ENCODE data around the gene GAREM1. TPM values are rescaled to one million over a fixed set of nuclear protein-coding genes. Genes with fewer than 3 reads are reported as not detected.

The GAREM1 gene
- total and polyA plus RNA-seq, 9 of the 15 experiments (the other 6 are each of a cell fraction or from before 2014, with no cell fraction given), result 0.03 to 0.33 (median 0.07) TPM; not detected in 1

DNA sequence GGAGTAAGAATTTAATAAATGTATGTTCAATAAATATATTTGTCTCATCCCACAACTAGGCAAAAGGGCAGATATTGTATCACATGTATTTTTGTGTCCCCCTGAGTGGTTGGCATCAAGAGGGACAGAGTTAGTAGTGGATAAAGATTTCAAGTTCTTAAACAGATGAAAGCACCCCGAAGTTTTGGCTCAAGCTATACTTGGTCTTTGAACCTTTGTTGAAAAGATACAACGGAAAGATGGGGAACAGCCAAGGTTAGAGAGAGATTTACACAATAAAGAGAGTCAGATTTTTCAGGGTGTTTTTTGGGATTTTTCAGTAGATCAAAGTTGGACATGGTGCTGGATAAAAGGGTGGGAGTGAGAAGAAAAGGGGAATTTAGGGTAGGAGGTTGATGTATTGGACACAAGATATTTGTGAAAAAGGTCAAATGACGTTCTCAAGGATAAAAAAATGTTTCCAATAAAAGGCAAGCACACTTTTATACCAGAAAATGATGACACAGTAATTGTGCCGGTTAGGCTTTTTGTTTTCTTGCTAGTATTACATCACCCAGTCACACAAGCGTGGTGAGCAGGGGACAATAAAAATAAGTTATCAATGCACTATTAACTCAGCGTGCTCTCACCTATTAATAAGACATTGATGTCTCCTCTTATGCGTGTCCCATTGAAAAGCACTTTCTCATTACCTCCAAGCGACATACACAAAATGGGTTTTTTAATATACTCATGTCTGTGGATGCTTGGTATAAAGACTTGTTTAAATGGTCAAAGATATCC lies 221.3 kb downstream of the GAREM1 start (continued):
- TF ChIP-seq SIX5 (IDR thresholded peaks at IDR 0.05; ENCODE audit: borderline replicate concordance in 1 of 2, insufficient read depth in 1 of 2, low read depth in 1 of 2, low read length in 2 of 2), result no peak
- no peak for TF ChIP-seq TEAD1 (CRISPR knock-in tag; IDR thresholded peaks at IDR 0.05)
- TF ChIP-seq, protein P1, sequence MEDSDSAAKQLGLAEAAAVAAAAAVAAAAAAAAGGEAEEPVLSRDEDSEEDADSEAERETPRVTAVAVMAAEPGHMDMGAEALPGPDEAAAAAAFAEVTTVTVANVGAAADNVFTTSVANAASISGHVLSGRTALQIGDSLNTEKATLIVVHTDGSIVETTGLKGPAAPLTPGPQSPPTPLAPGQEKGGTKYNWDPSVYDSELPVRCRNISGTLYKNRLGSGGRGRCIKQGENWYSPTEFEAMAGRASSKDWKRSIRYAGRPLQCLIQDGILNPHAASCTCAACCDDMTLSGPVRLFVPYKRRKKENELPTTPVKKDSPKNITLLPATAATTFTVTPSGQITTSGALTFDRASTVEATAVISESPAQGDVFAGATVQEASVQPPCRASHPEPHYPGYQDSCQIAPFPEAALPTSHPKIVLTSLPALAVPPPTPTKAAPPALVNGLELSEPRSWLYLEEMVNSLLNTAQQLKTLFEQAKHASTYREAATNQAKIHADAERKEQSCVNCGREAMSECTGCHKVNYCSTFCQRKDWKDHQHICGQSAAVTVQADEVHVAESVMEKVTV (CRISPR knock-in tag; IDR thresholded peaks at IDR 0.05), result no peak
- TF ChIP-seq, protein P2, sequence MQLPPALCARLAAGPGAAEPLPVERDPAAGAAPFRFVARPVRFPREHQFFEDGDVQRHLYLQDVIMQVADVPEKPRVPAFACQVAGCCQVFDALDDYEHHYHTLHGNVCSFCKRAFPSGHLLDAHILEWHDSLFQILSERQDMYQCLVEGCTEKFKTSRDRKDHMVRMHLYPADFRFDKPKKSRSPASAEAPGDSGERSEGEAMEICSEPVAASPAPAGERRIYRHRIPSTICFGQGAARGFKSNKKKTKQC (CRISPR knock-in tag; IDR thresholded peaks at IDR 0.05), result no peak
- no peak for TF ChIP-seq PURB (CRISPR knock-in tag; IDR thresholded peaks at IDR 0.05; ENCODE audit: low read depth)
- TF ChIP-seq RNF2 (IDR thresholded peaks at IDR 0.05), result no peak
- no peak for TF ChIP-seq ZNF140 (CRISPR knock-in tag; IDR thresholded peaks at IDR 0.05)

DNA sequence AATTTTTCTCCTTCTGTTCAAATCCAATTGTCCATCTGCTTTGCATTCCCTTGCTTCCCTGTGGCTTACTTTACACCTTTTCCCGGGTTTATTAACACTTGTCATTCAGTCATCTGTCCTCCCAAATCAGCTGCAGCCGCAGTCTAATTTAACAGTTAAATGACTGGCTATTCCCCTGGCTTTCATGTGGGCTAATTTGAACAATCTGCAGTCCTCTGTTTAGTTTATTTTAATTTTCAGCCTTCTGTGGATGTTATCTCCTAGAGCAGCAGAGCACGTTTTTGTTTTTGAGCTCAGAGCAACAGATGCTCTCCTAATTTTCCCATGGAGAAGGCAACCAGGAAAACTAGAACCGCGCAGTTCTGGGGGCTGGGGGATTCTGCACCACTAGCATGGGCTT lies 225.8 kb downstream of the GAREM1 start:
- no peak for ATAC-seq
- CTCF ChIA-PET (ENCODE audit: low intra/inter-chr PET ratio), result no interaction called here
- FAIRE-seq, result no peak
- no peak for TF ChIP-seq SREBF2 (CRISPR knock-in tag; IDR thresholded peaks at IDR 0.05)
- TF ChIP-seq, protein P3, sequence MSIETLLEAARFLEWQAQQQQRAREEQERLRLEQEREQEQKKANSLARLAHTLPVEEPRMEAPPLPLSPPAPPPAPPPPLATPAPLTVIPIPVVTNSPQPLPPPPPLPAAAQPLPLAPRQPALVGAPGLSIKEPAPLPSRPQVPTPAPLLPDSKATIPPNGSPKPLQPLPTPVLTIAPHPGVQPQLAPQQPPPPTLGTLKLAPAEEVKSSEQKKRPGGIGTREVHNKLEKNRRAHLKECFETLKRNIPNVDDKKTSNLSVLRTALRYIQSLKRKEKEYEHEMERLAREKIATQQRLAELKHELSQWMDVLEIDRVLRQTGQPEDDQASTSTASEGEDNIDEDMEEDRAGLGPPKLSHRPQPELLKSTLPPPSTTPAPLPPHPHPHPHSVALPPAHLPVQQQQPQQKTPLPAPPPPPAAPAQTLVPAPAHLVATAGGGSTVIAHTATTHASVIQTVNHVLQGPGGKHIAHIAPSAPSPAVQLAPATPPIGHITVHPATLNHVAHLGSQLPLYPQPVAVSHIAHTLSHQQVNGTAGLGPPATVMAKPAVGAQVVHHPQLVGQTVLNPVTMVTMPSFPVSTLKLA (conservative IDR thresholded peaks at IDR 0.05), result no peak

More for the DNA sequence above, 225.8 kb downstream of the GAREM1 start:
- in situ Hi-C loops (cut with MboI), result no loop called here
- no TSS peak for BruUV-seq (replicated peaks)
- intact Hi-C loops (cut with micrococcal nuclease), result no loop called here
- Histone ChIP-seq H3K36me3 (ENCODE audit: control insufficient read depth, insufficient read depth, low read length) (no peaks in the 10 kb centered on the region), H3K4me3 (no peak overlapping the region), H3K4me2 (ENCODE audit: insufficient read depth, low read length) (no peak overlapping the region), H3K27me3 (ENCODE audit: control insufficient read depth in 2 of 2, insufficient read depth in 2 of 2, low read length in 2 of 2) (no peaks in the 10 kb centered on the region), H3K9me3 (replicated peaks; ENCODE audit: control insufficient read depth, insufficient read depth, low read depth, low read length) (no peaks in the 10 kb centered on the region), H3K79me2 (ENCODE audit: control insufficient read depth, insufficient read depth, low read length) (no peaks in the 10 kb centered on the region), H4K20me1 (replicated peaks; ENCODE audit: control insufficient read depth, insufficient read depth, low read length) (no peaks in the 10 kb centered on the region), H3K27ac (ENCODE audit: extremely low read depth, low read depth, low read length) (no peak overlapping the region), H3K9ac (ENCODE audit: insufficient read depth in 1 of 2, low read depth in 2 of 2, low read length in 2 of 2) (no peak overlapping the region), H2AFZ (ENCODE audit: low read depth, low read length) (no peak overlapping the region), H3K9me1 (ENCODE audit: control insufficient read depth, insufficient read depth, low read length) (no peaks in the 10 kb centered on the region), H3K4me1 (replicated peaks in 1 of 2; ENCODE audit: control insufficient read depth in 2 of 2, insufficient read depth in 2 of 2, low read length in 2 of 2) (no peaks in the 10 kb centered on the region)
- WGBS (ENCODE audit: insufficient coverage, low coverage, missing lambda C conversion rate), result 3% methylated on average over 5 of the region's 5 CpGs
- POLR2A ChIA-PET, result no interaction called here
- no peak for DNase-seq (ENCODE audit: extremely low read depth in 1 of 4, low spot score in 3 of 4)
